Stimulated activated CD8-positive, alpha-beta memory T cell treated with anti-CD3 and anti-CD28 coated beads, Interleukin-4, amount 100 ng/mL, for 24 hours (primary cell): ENCODE results near the gene GALNT13.
"Not testable (repeated sequence)": the region's sequence is repeated elsewhere in the genome, so short reads cannot be mapped to it uniquely, and the experiment has no call there.

Experiments
- DNase-seq: peaks from one replicate; pipeline ENCODE4 v3.0.0-alpha.2; 2020; ENCODE audit warnings: low read depth

GALNT13 gene

GRCh38 chr2:154427453-154427852, 555.7 kb downstream of the GALNT13 start:
- no peak for DNase-seq

GRCh38 chr2:154428022-154428421, 556.3 kb downstream of the GALNT13 start:
- no peak for DNase-seq

DNA sequence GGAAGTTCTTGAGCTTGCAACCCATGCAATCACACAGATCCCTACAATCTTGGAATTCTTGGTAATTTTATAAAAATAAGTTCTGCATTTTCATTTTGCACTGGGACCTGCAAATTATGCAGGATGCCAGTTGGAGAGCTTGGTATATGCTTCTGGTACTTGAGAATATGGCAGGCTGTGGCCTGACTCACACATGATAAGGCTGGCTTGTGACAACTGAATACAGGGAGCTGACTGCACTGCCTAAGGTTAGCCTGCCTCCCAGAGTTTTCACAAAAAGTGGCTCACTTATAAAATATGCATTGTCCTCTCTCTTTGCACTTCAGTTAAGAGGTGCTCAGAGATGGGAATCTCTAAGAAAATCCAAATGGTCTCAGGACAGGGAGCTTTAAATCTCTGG, 561.3 kb downstream of the GALNT13 start:
- no peak for DNase-seq

DNA sequence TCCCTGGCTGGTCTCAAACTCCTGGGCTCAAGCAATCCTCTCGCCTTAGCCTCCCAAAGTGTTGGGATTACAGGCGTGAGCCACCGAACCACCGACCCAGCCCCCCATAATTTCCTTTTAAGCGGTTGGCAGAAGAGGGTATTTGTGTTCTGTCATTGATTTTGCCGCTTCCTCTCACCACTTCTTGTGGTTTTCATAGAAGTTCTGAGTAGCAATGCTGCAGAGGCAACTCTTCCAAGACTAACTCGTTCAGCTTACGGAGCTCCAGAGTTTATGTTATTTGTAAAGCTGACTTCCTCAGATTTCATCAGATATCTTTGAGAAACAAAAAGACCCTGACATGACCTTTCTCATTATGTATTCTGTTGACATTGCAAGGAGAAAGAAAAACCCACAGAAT, 565.4 kb downstream of the GALNT13 start:
- DNase-seq, result no peak

- no peak for DNase-seq
Measured at GRCh38 chr2:154439156-154439555, 567.4 kb downstream of the GALNT13 start.

DNA sequence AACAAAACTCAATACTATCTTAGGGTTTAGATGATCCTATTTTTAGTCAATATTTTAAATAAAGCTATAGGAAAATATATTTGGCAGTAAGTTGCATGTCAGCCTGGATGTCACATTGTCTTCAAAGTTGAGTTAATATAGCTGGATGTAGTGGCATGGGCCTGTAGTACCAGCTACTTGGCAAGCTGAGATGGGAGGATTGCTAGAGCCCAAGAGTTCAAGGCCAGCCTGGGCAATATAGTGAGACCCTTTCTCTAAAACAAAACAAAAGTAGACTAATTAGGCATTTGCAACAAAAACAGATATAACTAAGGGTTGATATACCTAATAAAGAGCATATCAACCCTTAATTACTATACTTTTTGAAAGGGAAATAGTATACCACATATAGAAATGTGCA, 572.2 kb downstream of the GALNT13 start:
- no peak for DNase-seq

DNA sequence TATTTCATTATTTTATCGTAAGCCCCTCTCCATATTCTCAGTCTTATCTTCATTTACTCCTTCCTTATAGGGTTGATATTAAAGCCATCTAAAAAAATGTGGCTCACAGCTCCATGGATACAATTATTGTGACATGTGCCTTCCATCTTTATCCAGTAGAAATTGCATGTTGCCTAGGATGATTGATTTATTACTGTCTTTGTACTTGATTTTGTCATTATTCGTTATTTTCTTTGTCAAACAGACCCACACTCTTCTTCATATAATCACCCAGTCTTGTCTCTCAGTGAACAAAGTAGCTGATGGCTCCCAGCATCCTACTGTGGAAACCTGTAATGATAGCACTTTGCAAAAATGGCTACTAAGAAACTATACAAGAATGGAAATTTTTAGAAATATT, 574.6 kb downstream of the GALNT13 start:
- DNase-seq, result no peak

GRCh38 chr2:154447727-154448418, 576.2 kb downstream of the GALNT13 start:
- no peak for DNase-seq

DNA sequence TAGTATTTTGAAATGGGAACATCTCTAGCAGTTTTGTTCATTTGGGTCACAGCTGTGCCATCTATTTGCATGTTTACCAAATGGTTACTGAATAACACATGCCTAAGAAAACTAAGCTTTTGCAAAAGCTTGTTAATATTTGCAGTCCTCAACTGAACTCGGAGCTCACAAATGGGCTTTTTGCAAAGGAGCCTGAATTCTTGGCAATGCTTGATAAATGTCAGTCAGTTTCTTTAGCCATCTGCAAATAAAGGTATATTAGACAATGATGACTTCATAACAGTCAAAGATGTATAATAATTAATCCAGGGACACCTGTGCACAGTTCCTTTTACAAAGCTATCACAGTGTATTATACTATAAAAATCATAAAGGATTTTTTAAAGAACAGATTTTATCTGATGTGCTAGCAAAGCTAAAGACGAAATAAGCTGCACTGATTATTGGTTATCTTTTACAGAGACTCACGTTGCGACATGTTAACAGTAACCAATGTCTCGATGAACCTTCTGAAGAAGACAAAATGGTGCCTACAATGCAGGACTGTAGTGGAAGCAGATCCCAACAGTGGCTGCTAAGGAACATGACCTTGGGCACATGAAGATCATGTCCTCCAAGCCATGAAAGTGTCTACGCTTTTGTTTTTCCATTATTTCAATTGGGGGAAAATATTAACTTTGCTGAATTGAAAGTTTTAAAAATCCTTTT, 578.4 kb downstream of the GALNT13 start:
- DNase-seq, result no peak

GRCh38 chr2:154452471-154452870, 580.7 kb downstream of the GALNT13 start:
- no peak for DNase-seq

DNA sequence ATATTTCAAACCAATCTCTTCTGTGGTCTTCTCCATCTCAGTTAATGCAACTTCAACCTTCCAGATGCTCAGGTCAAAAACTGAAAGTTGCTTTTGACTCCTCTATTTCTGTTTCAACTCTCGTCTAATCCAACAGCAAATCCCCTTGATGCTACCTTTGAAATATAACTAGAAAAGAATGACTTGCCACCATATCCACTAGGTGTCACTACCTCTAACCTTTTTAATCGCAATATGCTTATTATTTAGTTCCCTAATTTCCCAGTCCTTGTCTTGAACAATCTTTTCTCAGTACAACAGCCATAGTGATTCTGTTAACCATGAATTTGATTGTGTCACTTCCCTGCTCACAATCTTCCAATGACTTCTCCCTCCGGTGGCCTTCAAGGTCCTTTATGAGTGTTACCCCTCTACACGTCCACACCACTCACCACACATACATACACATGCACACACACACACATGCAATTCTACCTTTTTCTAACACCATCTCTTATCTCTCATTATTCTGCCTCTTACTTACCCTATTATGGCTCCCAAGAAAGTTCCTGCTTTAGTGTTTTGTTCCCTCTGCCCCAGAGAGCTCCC, 581.3 kb downstream of the GALNT13 start:
- DNase-seq, result no peak

- no peak for DNase-seq
Measured at GRCh38 chr2:154455166-154455565, 583.4 kb downstream of the GALNT13 start.

- DNase-seq, result no peak
Measured at GRCh38 chr2:154455866-154456265, 584.1 kb downstream of the GALNT13 start.

DNA sequence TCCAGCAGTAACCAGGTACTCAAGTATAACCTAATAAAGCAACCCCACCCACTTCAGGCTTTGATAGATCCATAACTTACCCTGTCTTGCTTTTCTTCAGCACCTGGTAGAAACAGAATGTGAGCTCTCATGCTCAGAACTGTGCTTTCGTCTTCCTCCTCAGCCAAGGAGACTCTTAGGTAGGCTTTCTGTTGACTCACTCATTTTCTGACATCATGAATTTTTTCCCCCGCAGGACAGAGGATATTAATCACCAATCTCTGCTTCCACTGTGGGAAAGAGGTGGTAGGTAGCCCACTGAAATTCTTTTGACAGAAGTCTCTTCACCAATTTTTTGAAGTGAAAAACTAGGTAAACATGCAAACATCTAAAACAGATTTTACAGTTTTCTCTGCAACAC, 585.6 kb downstream of the GALNT13 start:
- DNase-seq, result no peak

DNA sequence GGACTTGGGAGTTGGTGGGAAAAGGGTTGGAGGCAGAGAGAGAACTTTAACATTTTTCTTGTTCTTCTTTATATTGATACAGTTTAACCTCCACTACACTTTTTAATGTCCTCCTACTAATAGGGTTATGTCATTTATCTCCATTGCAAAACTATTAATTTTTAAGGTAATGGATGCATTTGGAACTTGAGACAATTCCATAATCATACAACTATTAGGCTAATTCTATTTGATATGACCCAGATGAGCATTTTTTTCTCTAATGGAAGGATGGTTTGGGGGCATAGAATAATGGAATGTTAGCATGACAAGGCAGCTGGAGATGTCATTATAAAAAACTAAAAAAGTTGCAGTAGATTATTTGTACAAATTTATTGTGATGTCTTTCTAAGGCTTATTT, 587.6 kb downstream of the GALNT13 start:
- no peak for DNase-seq

- no peak for DNase-seq
Measured at GRCh38 chr2:154462634-154463033, 590.9 kb downstream of the GALNT13 start.

DNA sequence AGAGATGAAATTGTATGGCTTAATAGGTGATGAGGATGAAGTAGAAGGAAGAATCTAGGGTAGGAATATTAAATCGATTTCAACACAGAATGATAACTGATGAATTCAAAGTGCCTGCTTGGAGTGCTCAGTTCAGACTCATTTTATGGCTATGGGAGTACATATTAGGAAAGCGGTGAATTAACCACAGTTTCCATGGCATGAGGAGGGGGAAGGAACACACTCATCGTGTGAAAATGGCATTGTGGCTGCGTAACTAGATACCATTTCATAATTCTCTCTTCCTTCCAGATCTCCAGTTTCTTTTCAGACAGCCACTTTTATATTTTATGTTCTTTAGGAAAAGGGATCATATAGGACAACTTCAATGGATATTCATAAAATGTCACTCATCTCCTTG, 594.5 kb downstream of the GALNT13 start:
- no peak for DNase-seq

DNA sequence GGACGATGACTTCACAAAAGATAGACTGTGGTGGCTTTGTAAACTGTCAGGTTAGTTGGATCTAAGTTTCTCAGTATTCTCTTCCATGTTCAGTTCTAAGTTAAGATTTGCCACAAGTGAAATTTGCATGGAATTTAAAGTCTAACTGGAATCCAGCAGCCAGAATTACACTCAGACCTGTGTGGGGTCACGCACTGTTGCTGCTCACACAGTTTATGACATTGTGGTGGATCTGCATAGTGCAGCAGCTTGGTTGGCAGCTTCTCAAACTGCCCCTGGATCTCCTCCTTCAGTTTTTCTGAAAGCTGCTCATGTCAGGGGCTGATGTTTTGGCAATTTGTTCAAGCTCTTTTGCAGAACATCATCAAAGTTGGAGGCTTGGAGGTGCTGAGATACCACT, 598.7 kb downstream of the GALNT13 start:
- no peak for DNase-seq

- not testable (repeated sequence) for DNase-seq
Measured at GRCh38 chr2:154471492-154471891, 599.8 kb downstream of the GALNT13 start.

GRCh38 chr2:154477319-154477718, 605.6 kb downstream of the GALNT13 start:
- DNase-seq, result no peak

DNA sequence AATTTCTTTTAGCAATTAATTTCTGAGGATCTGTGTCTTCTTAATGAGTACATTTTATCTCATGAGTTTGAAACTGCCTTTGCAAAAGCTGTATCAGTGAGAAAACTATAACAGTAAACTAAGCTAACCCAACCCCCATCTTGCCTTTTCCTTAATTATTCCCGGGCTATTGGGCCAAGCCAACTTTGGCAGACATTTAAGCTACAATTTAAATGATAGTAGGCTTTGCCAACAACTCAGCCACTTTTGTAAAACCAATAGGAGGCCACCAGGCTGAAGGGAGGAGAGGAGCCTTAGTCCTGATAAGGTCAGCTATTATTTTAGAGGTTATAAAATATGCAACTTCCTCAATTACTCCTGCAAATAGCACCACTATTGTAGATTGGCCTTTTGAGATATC, 608.8 kb downstream of the GALNT13 start:
- no peak for DNase-seq

DNA sequence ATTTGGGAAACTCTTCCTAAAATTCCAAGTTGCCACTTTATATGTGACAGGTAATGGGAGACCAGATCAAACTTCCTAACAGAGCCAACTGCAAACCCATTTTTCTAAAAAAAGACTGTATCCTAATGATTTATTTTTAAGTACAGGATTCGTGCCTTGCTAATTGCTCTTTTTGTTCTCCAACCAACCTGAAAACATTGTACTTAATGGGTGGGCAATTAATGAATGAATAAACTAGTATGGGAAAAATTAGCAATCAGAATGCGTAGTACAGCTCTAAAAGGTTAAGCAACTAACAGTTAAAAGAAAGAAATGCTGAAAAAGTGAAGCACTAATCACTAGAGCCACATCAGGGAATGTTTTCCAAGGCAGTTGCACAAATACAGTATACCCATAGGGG, 609.6 kb downstream of the GALNT13 start:
- no peak for DNase-seq

- DNase-seq, result no peak
Measured at GRCh38 chr2:154484338-154485099, 612.8 kb downstream of the GALNT13 start.
